HG03442 (cell line): ENCODE measurements around the gene POU5F1.
"Not testable (repeated sequence)": the region's sequence is repeated elsewhere in the genome, so short reads cannot be mapped to it uniquely, and the experiment has no call there.

Experiments used
- ATAC-seq: cut with Tn5 transposase; IDR thresholded peaks from one replicate; pipeline ENCODE4 v1.9.1; 2021; ENCODE audit warnings: mild to moderate bottlenecking, moderate library complexity; ENCODE audit not compliant: unreplicated experiment

POU5F1 gene

GRCh38 chr6:31169123-31169857 lies 1.2 kb downstream of the POU5F1 start:
- no peak for ATAC-seq

- no peak for ATAC-seq
Measured at GRCh38 chr6:31168606-31169005, 1.9 kb downstream of the POU5F1 start.

GRCh38 chr6:31165986-31166385 lies 4.5 kb downstream of the POU5F1 start:
- ATAC-seq: no peak

GRCh38 chr6:31165064-31165832 lies 5.2 kb downstream of the POU5F1 start:
- ATAC-seq: peak; percentile 72

- not testable (repeated sequence) for ATAC-seq
Measured at GRCh38 chr6:31164475-31165063, 5.9 kb downstream of the POU5F1 start.

GRCh38 chr6:31163922-31164321 lies 6.6 kb downstream of the POU5F1 start:
- no peak for ATAC-seq

- ATAC-seq: no peak
Measured at GRCh38 chr6:31162463-31163165, 7.9 kb downstream of the POU5F1 start.

- no peak for ATAC-seq
Measured at GRCh38 chr6:31161216-31162126, 9.0 kb downstream of the POU5F1 start.

- ATAC-seq: no peak
Measured at GRCh38 chr6:31158863-31159855, 11.3 kb downstream of the POU5F1 start.

- peak; percentile 84 for ATAC-seq
Measured at GRCh38 chr6:31158140-31158862, 12.2 kb downstream of the POU5F1 start, which contains the start of gene TCF19. TSS of gene TCF19 (plus strand) at chr6:31158589. CDS start at chr6:31159470, 881 bp downstream.

- no peak for ATAC-seq
Measured at GRCh38 chr6:31157513-31158139, 12.9 kb downstream of the POU5F1 start, which contains the start of gene CCHCR1. TSS of gene CCHCR1 (minus strand) at chr6:31157802. CDS start at chr6:31157600, 202 bp downstream.

- ATAC-seq: no peak
Measured at GRCh38 chr6:31156641-31157040, 13.8 kb downstream of the POU5F1 start.

- no peak for ATAC-seq
Measured at GRCh38 chr6:31154436-31154835, 16.0 kb downstream of the POU5F1 start.

GRCh38 chr6:31152781-31153180 lies 17.7 kb downstream of the POU5F1 start:
- no peak for ATAC-seq

- ATAC-seq: no peak
Measured at GRCh38 chr6:31149827-31150447, 20.5 kb downstream of the POU5F1 start.

GRCh38 chr6:31145386-31145785 lies 25.1 kb downstream of the POU5F1 start:
- no peak for ATAC-seq

GRCh38 chr6:31144970-31145340 lies 25.5 kb downstream of the POU5F1 start:
- ATAC-seq: no peak
